Esophagus muscularis mucosa (tissue), 4 donors: ENCODE measurements around the gene KIF26B. TPM values are rescaled to one million over a fixed set of nuclear protein-coding genes. Genes with fewer than 3 reads are reported as not detected.

Experiments used
- DNase-seq: peaks from one replicate; pipeline ENCODE4 v3.0.0-alpha.2; 2017; ENCODE audit errors: extremely low spot score
- H3K27ac ChIP-seq, 4 donors: fragments of 200-600 bp; sonication (generic); replicated peaks in 1 of 4; 1 replicate in 3 of 4; 2 replicates in 1 of 4; pipeline ENCODE4 v1.5.1; 2016 to 2019; ENCODE audit warnings: mild to moderate bottlenecking in 1 of 4
- H3K27me3 ChIP-seq, 4 donors: fragments of 200-600 bp; sonication (generic); one replicate each; pipeline versions ENCODE4 v1.5.1 to v1.6.0; 2016 to 2019
- H3K36me3 ChIP-seq, 4 donors: fragments of 200-600 bp; sonication (generic); one replicate each; pipeline ENCODE4 v1.5.1; 2016 to 2019
- H3K4me1 ChIP-seq, 4 donors: fragments of 200-600 bp; sonication (generic); one replicate each; pipeline ENCODE4 v1.5.1; 2016 to 2019
- H3K4me3 ChIP-seq, 4 donors: fragments of 200-600 bp; sonication (generic); 1 replicate in 2 of 4; 2 replicates in 2 of 4; pipeline ENCODE4 v1.5.1; 2016 to 2019; ENCODE audit warnings: mild to moderate bottlenecking in 4 of 4, moderate library complexity in 1 of 4
- H3K9me3 ChIP-seq, 4 donors: fragments of 200-600 bp; sonication (generic); 1 replicate in 3 of 4; 2 replicates in 1 of 4; pipeline ENCODE4 v1.5.1; 2016 to 2019
- CTCF ChIP-seq, 3 experiments: fragments of 200-600 bp in 2 of 3; fragments of 450-650 bp in 1 of 3; sonication (generic) in 2 of 3; IDR thresholded peaks; one replicate each; pipeline ENCODE4 v1.5.1; 2017 to 2019; ENCODE audit warnings: antibody characterized with exemption in 3 of 3, mild to moderate bottlenecking in 2 of 3, moderate library complexity in 1 of 3
- EP300 ChIP-seq: sonication (generic); formaldehyde crosslinking; IDR thresholded peaks from one replicate; pipeline ENCODE4 v1.6.1; 2017; ENCODE audit warnings: antibody characterized with exemption
- POLR2A ChIP-seq: fragments of 450-650 bp; IDR thresholded peaks from one replicate; pipeline ENCODE4 v1.6.1; 2017; ENCODE audit warnings: antibody characterized with exemption, moderate library complexity, mild to moderate bottlenecking, low read depth
- POLR2AphosphoS5 ChIP-seq, 2 donors: sonication (generic); formaldehyde crosslinking; IDR thresholded peaks; one replicate each; pipeline ENCODE4 v1.6.1; 2017; ENCODE audit warnings: antibody characterized with exemption in 2 of 2
- WGBS: methylation state at CpG from one replicate; pipeline ENCODE4 v1.1.5; 2018; 5-methylcytosine and 5-hydroxymethylcytosine counted together
- intact Hi-C: fragments of 100-400 bp; cut with DNase I; formaldehyde crosslinking; loops from one replicate; pipeline ENCODE4 v1.15.1; 2023
- total RNA-seq, 4 donors: library from RNA; depleted of rRNA; stranded (reverse); fragments of >200 nt; gene quantifications; one replicate each; pipeline versions ENCODE4 v1.1.0 to v1.2.1, GENCODE V29; 2016

KIF26B gene
- total RNA-seq, 4 donors from 2014 or later = 0.13 to 3.7 (median 1.3) TPM

- no peak for TF ChIP-seq CTCF (IDR thresholded peaks at IDR 0.05)
- no peak for TF ChIP-seq POLR2AphosphoS5 (IDR thresholded peaks at IDR 0.05)
- TF ChIP-seq EP300 = no peak
- no peak for TF ChIP-seq POLR2A
- Histone ChIP-seq H3K4me3 (no peak overlapping the region), H3K36me3 (no peaks in the 10 kb centered on the region), H3K9me3 (no peaks in the 10 kb centered on the region), H3K4me1 (no peaks in the 10 kb centered on the region), H3K27ac (no peak overlapping the region), H3K27me3 (no peaks in the 10 kb centered on the region)
- WGBS = 91% methylated on average over 16 of the region's 16 CpGs
- no peak for DNase-seq
- intact Hi-C loops = no loop called here
These were observed 171.4 kb downstream of the KIF26B start for GRCh38 chr1:245325922-245326795.

- no peaks in the 10 kb centered on the region for H3K9me3 ChIP-seq
- 80% methylated on average over 3 of the region's 3 CpGs for WGBS
- intact Hi-C loops = no loop called here
- no peaks in the 10 kb centered on the region for H3K4me1 ChIP-seq
- no peak overlapping the region for H3K27ac ChIP-seq
- TF ChIP-seq CTCF (IDR thresholded peaks at IDR 0.05) (no peak), POLR2AphosphoS5 (IDR thresholded peaks at IDR 0.05) (no peak), POLR2A (no peak), EP300 (no peak)
- H3K27me3 ChIP-seq = no peaks in the 10 kb centered on the region
- DNase-seq = no peak
- no peaks in the 10 kb centered on the region for H3K36me3 ChIP-seq
- H3K4me3 ChIP-seq = no peak overlapping the region
These were observed 172.6 kb downstream of the KIF26B start for GRCh38 chr1:245327360-245327759.

GRCh38 chr1:245327842-245328241 is 173.1 kb downstream of the KIF26B start:
- H3K4me3 ChIP-seq = no peak overlapping the region
- TF ChIP-seq POLR2AphosphoS5 (IDR thresholded peaks at IDR 0.05) = no peak
- TF ChIP-seq EP300 = no peak
- H3K4me1 ChIP-seq = no peaks in the 10 kb centered on the region
- no peak overlapping the region for H3K27ac ChIP-seq
- H3K9me3 ChIP-seq = no peaks in the 10 kb centered on the region
- no peaks in the 10 kb centered on the region for H3K27me3 ChIP-seq
- no peak for DNase-seq
- intact Hi-C loops = no loop called here
- 91% methylated on average over 4 of the region's 4 CpGs for WGBS
- H3K36me3 ChIP-seq = no peaks in the 10 kb centered on the region

- no peaks in the 10 kb centered on the region for H3K27me3 ChIP-seq
- H3K4me3 ChIP-seq = no peak overlapping the region
- DNase-seq = no peak
- H3K9me3 ChIP-seq = no peaks in the 10 kb centered on the region
- 97% methylated on average over 26 of the region's 26 CpGs for WGBS
- intact Hi-C loops = no loop called here
- no peaks in the 10 kb centered on the region for H3K4me1 ChIP-seq
- H3K27ac ChIP-seq = no peak overlapping the region
- H3K36me3 ChIP-seq = no peaks in the 10 kb centered on the region
- TF ChIP-seq POLR2AphosphoS5 (IDR thresholded peaks at IDR 0.05) (no peak), POLR2A (no peak), EP300 (no peak), CTCF (IDR thresholded peaks at IDR 0.05) (no peak)
These were observed 176.2 kb downstream of the KIF26B start for GRCh38 chr1:245330951-245331350.

- Histone ChIP-seq H3K36me3 (no peaks in the 10 kb centered on the region), H3K4me1 (no peaks in the 10 kb centered on the region), H3K27me3 (no peaks in the 10 kb centered on the region), H3K9me3 (no peaks in the 10 kb centered on the region), H3K4me3 (no peak overlapping the region), H3K27ac (no peak overlapping the region)
- WGBS = 91% methylated on average over 6 of the region's 6 CpGs
- TF ChIP-seq POLR2AphosphoS5 (IDR thresholded peaks at IDR 0.05) = no peak
- no peak for TF ChIP-seq EP300
- no peak for TF ChIP-seq CTCF (IDR thresholded peaks at IDR 0.05)
- DNase-seq = no peak
- intact Hi-C loops = no loop called here
These were observed 177.3 kb downstream of the KIF26B start for GRCh38 chr1:245332085-245332484.
